K562 (cell line): Measurements from ENCODE around the gene PLD5. TPM values are rescaled to one million over a fixed set of nuclear protein-coding genes. Genes with fewer than 3 reads are reported as not detected.

Experiments used
- ATAC-seq: fragments of 200-7000 bp; cut with Tn5 transposase; 3 replicates; pipeline ENCODE4 v1.9.1; 2020; ENCODE audit warnings: moderate library complexity
- BruUV-seq: library from RNA; stranded (reverse); fragments of 400-500 nt; replicated peaks from 2 replicates; lab custom pipeline; 2021; lab: Mats Ljungman, UMichigan
- CTCF ChIA-PET: fragments of 300-600 bp; formaldehyde crosslinking; extraction: SDS; loops from one replicate; lab custom pipeline; 2021; ENCODE audit warnings: low intra/inter-chr PET ratio; lab: Yijun Ruan, JAX
- POLR2A ChIA-PET: fragments of 300-600, 350-650 bp; sonication (Branson Sonifier 250); formaldehyde crosslinking; extraction: SDS; loops from one replicate; lab custom pipeline; 2021; ENCODE audit warnings: antibody characterized with exemption, inconsistent platforms; lab: Yijun Ruan, JAX
- DNase-seq, 4 experiments: peaks; one replicate each; pipeline versions ENCODE4 v3.0.0 to v3.0.0-alpha.2; 2011 to 2018; ENCODE audit warnings: low spot score in 3 of 4, mixed read lengths in 3 of 4; ENCODE audit errors: extremely low read depth in 1 of 4
- FAIRE-seq: peaks from 2 replicates; lab custom pipeline; 2011; peaks lifted over from hg19 to GRCh38; lab: Jason Lieb, UNC
- H2AFZ ChIP-seq: 2 replicates; pipeline ENCODE4 v1.6.0; 2011; ENCODE audit warnings: low read depth, low read length, control low read depth, inconsistent platforms
- H3K27ac ChIP-seq: fragments of 200-600 bp; 3 replicates; pipeline ENCODE4 v1.8.0; 2011; ENCODE audit warnings: low read depth, mild to moderate bottlenecking, control low read depth, inconsistent platforms, low read length, moderate library complexity, mixed read lengths; ENCODE audit errors: extremely low read depth
- H3K27me3 ChIP-seq, 2 experiments: fragments of 300-600 bp in 1 of 2; 2 replicates in 1 of 2; 3 replicates in 1 of 2; pipeline versions ENCODE4 v1.6.0 to v1.8.0; 2011; ENCODE audit warnings: inconsistent platforms in 2 of 2, low read length in 2 of 2, mild to moderate bottlenecking in 1 of 2, mixed read lengths in 1 of 2, moderate library complexity in 1 of 2; ENCODE audit not compliant: control insufficient read depth in 2 of 2, insufficient read depth in 2 of 2
- H3K36me3 ChIP-seq: fragments of 300-600 bp; 3 replicates; pipeline ENCODE4 v1.8.0; 2011; ENCODE audit warnings: mild to moderate bottlenecking, low read length, inconsistent platforms; ENCODE audit not compliant: control insufficient read depth, insufficient read depth
- H3K4me1 ChIP-seq, 2 experiments: fragments of 200-600 bp in 1 of 2; replicated peaks in 1 of 2; 2 replicates in 1 of 2; 3 replicates in 1 of 2; pipeline versions ENCODE4 v1.5.1 to v1.8.0; 2011; ENCODE audit warnings: inconsistent platforms in 2 of 2, low read length in 2 of 2, mild to moderate bottlenecking in 1 of 2, mixed read lengths in 1 of 2, moderate library complexity in 1 of 2; ENCODE audit not compliant: control insufficient read depth in 2 of 2, insufficient read depth in 2 of 2
- H3K4me2 ChIP-seq: 2 replicates; pipeline ENCODE4 v1.6.1; 2011; ENCODE audit warnings: low read length, control low read depth, inconsistent platforms, mixed read lengths; ENCODE audit not compliant: insufficient read depth
- H3K4me3 ChIP-seq: fragments of 200-600 bp; sonication (generic), shearing (Covaris generic); 2 replicates; pipeline ENCODE4 v1.5.1; 2016; ENCODE audit warnings: control low read depth, inconsistent platforms
- H3K79me2 ChIP-seq: fragments of 200-600 bp; 3 replicates; pipeline ENCODE4 v1.8.0; 2011; ENCODE audit warnings: low read length, inconsistent platforms; ENCODE audit not compliant: control insufficient read depth, insufficient read depth
- H3K9ac ChIP-seq, 2 experiments: 2 replicates each; pipeline versions ENCODE4 v1.6.0 to v1.6.1; 2011; ENCODE audit warnings: low read depth in 2 of 2, low read length in 2 of 2, control low read depth in 1 of 2, inconsistent platforms in 1 of 2, mild to moderate bottlenecking in 1 of 2, mixed read lengths in 1 of 2; ENCODE audit not compliant: insufficient read depth in 1 of 2
- H3K9me1 ChIP-seq: one replicate; pipeline ENCODE4 v1.6.0; 2011; ENCODE audit warnings: inconsistent platforms, mild to moderate bottlenecking, low read length, moderate library complexity; ENCODE audit not compliant: control insufficient read depth, insufficient read depth
- H3K9me3 ChIP-seq: replicated peaks from 2 replicates; pipeline ENCODE4 v1.5.1; 2011; ENCODE audit warnings: low read depth, low read length, inconsistent platforms; ENCODE audit not compliant: control insufficient read depth, insufficient read depth
- H4K20me1 ChIP-seq: replicated peaks from 2 replicates; pipeline ENCODE4 v1.6.1; 2011; ENCODE audit warnings: low read length, inconsistent platforms, mixed read lengths; ENCODE audit not compliant: control insufficient read depth, insufficient read depth
- CREBBP ChIP-seq: IDR thresholded peaks from one replicate; pipeline ENCODE4 v1.6.1; 2012; ENCODE audit warnings: low read depth, mild to moderate bottlenecking, control low read depth, inconsistent platforms, low read length
- ZFPM2 ChIP-seq: fragments of 250-450 bp; sonication (Bioruptor Pico); IDR thresholded peaks from 2 replicates; pipeline ENCODE4 v1.5.1; 2022; ENCODE audit warnings: mild to moderate bottlenecking
- ZNF766 ChIP-seq: fragments of 200-800 bp; sonication (Bioruptor generic); conservative IDR thresholded peaks from 2 replicates; pipeline ENCODE4 v1.6.1; 2016; ENCODE audit warnings: missing genetic modification characterization, missing compliant biosample characterization
- WGBS: fragments of 100-300 bp; shearing (Covaris generic); methylation state at CpG from one replicate; pipeline ENCODE4 v1.1.6; 2016; ENCODE audit warnings: low coverage, mixed read lengths; ENCODE audit not compliant: insufficient coverage; ENCODE audit errors: missing lambda C conversion rate; 5-methylcytosine and 5-hydroxymethylcytosine counted together
- in situ Hi-C: fragments of 300-500 bp; cut with MboI; formaldehyde crosslinking; loops from 4 replicates; pipeline ENCODE4 v1.15.0; 2018; ENCODE audit warnings: inconsistent platforms, mixed read lengths
- intact Hi-C: fragments of 100-400 bp; cut with micrococcal nuclease; formaldehyde crosslinking; loops from 2 replicates; pipeline ENCODE4 v1.14.2; 2022
- polyA plus RNA-seq, 8 experiments: library from polyadenylated mRNA; depleted of rRNA in 4 of 8; stranded (reverse) in 5 of 8; unstranded in 3 of 8; fragments of >200 nt; fragmentation: Nextera tagmentation in 2 of 8; fragmentation: Illumina TruSeq in 1 of 8; extraction: Ambion mirVana in 2 of 8; extraction: Trizol in 1 of 8; gene quantifications; 2 replicates each; pipeline versions ENCODE4 v1.2.1 to v1.2.3, GENCODE V29; 2011 to 2014; ENCODE audit warnings: inconsistent platforms in 1 of 8, missing spikeins in 1 of 8
- total RNA-seq, 7 experiments: library from RNA; depleted of rRNA in 6 of 7; stranded (reverse); fragments of >200 nt in 6 of 7; fragmentation: Illumina TruSeq in 2 of 7; extraction: Trizol in 2 of 7; gene quantifications; 2 replicates each; pipeline versions ENCODE4 v1.2.1 to v1.2.3, GENCODE V29; 2011 to 2021; ENCODE audit warnings: low replicate concordance in 1 of 7
- TF ChIP-seq, protein P1 (sequence below): sonication (generic); formaldehyde crosslinking; IDR thresholded peaks from 2 replicates; pipeline ENCODE4 v1.8.0; 2022; ENCODE audit warnings: mild to moderate bottlenecking, missing genetic modification reagents

Gene PLD5
- total and polyA plus RNA-seq, 9 of the 15 experiments (the other 6 are each of a cell fraction or from before 2014, with no cell fraction given): not detected

DNA sequence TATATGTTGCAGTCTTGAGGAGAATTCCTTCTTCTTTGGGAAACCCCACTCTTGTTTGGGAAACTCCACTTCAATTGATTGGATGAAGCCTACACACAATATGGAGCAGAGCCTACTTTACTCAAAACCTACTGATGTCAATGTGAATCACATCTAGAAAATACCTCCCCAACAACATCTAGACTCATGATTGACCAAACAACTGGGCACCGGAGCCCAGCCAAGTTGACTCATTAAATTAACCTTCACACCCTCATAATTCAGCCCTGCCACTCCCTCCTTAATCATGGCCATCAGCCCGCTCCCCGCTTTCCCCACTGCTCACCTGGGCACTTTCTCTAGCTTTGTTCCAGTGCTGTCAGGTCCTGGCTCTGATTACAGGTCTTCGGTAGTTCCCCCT lies 317.5 kb downstream of the PLD5 start:
- H3K4me3 ChIP-seq: no peak overlapping the region
- no TSS peak for BruUV-seq
- FAIRE-seq (no peak), DNase-seq (no peak), ATAC-seq (no peak)
- H3K4me2 ChIP-seq: no peak overlapping the region
- WGBS: 1% methylated on average over 4 of the region's 4 CpGs
- no peaks in the 10 kb centered on the region for H3K36me3 ChIP-seq
- no peak overlapping the region for H2AFZ ChIP-seq
- no peaks in the 10 kb centered on the region for H3K4me1 ChIP-seq
- no peak overlapping the region for H3K27ac ChIP-seq
- intact Hi-C loops (no loop called here), in situ Hi-C loops (no loop called here)
- H3K9ac ChIP-seq: no peak overlapping the region
- TF ChIP-seq CREBBP (no peak), ZNF766 (CRISPR knock-in tag) (no peak), ZFPM2 (CRISPR knock-in tag) (no peak)
- TF ChIP-seq, protein P1, sequence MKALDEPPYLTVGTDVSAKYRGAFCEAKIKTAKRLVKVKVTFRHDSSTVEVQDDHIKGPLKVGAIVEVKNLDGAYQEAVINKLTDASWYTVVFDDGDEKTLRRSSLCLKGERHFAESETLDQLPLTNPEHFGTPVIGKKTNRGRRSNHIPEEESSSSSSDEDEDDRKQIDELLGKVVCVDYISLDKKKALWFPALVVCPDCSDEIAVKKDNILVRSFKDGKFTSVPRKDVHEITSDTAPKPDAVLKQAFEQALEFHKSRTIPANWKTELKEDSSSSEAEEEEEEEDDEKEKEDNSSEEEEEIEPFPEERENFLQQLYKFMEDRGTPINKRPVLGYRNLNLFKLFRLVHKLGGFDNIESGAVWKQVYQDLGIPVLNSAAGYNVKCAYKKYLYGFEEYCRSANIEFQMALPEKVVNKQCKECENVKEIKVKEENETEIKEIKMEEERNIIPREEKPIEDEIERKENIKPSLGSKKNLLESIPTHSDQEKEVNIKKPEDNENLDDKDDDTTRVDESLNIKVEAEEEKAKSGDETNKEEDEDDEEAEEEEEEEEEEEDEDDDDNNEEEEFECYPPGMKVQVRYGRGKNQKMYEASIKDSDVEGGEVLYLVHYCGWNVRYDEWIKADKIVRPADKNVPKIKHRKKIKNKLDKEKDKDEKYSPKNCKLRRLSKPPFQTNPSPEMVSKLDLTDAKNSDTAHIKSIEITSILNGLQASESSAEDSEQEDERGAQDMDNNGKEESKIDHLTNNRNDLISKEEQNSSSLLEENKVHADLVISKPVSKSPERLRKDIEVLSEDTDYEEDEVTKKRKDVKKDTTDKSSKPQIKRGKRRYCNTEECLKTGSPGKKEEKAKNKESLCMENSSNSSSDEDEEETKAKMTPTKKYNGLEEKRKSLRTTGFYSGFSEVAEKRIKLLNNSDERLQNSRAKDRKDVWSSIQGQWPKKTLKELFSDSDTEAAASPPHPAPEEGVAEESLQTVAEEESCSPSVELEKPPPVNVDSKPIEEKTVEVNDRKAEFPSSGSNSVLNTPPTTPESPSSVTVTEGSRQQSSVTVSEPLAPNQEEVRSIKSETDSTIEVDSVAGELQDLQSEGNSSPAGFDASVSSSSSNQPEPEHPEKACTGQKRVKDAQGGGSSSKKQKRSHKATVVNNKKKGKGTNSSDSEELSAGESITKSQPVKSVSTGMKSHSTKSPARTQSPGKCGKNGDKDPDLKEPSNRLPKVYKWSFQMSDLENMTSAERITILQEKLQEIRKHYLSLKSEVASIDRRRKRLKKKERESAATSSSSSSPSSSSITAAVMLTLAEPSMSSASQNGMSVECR (CRISPR knock-in tag): no peak
- ChIA-PET POLR2A (no interaction called here), CTCF (no interaction called here)
- no peaks in the 10 kb centered on the region for H3K9me1 ChIP-seq
- no peaks in the 10 kb centered on the region for H4K20me1 ChIP-seq
- no peaks in the 10 kb centered on the region for H3K79me2 ChIP-seq
- H3K27me3 ChIP-seq: no peaks in the 10 kb centered on the region
- no peaks in the 10 kb centered on the region for H3K9me3 ChIP-seq
